Spleen (tissue), 7 donors: Measurements from ENCODE around the gene SYNGR4.

Experiments
- POLR2A ChIP-seq, 3 donors: fragments of 450-650 bp; IDR thresholded peaks; one replicate each; pipeline ENCODE4 v1.5.1; 2017; ENCODE audit warnings: antibody characterized with exemption in 3 of 3, mild to moderate bottlenecking in 1 of 3
- TF ChIP-seq, protein P1 (sequence below), 11 experiments: fragments of 200-600 bp in 7 of 11; fragments of 450-650 bp in 4 of 11; sonication (generic) in 4 of 11; IDR thresholded peaks in 8 of 11; conservative IDR thresholded peaks in 3 of 11; 1 replicate in 7 of 11; 2 replicates in 4 of 11; pipeline versions ENCODE4 v1.4.0 to v1.8.0; 2016 to 2021; ENCODE audit warnings: antibody characterized with exemption in 11 of 11, inconsistent platforms in 4 of 11, mild to moderate bottlenecking in 1 of 11
- donor health status: DM: no; HTN: no; CAD: no; lungs with moderate emphysema.
- donor health status: DM: no; HTN: no; CAD: no.
- donor health status: DM: no; HTN: no; CAD: no.

DNA sequence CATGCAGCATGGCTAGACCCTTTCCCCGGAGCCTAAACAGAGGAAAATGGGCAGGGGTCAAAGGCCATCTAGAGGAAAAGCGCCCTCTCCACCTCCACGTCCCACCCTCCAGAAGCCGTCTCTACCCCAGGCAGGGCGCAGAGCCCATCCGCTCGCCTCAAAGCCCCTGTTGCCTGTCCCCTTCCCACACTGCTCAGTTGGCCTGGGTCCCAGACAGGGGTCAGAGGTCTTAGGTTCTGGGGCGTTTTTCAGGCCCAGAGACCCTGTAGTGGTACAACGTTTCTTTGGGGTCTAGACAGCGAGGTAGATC, 712 bp upstream of the SYNGR4 start:
- TF ChIP-seq, protein P1, sequence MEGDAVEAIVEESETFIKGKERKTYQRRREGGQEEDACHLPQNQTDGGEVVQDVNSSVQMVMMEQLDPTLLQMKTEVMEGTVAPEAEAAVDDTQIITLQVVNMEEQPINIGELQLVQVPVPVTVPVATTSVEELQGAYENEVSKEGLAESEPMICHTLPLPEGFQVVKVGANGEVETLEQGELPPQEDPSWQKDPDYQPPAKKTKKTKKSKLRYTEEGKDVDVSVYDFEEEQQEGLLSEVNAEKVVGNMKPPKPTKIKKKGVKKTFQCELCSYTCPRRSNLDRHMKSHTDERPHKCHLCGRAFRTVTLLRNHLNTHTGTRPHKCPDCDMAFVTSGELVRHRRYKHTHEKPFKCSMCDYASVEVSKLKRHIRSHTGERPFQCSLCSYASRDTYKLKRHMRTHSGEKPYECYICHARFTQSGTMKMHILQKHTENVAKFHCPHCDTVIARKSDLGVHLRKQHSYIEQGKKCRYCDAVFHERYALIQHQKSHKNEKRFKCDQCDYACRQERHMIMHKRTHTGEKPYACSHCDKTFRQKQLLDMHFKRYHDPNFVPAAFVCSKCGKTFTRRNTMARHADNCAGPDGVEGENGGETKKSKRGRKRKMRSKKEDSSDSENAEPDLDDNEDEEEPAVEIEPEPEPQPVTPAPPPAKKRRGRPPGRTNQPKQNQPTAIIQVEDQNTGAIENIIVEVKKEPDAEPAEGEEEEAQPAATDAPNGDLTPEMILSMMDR (IDR thresholded peaks at IDR 0.05 in 8 of 11, conservative IDR thresholded peaks at IDR 0.05 in 3 of 11), result no peak
- no peak for TF ChIP-seq POLR2A (IDR thresholded peaks at IDR 0.05)
